Small intestine (tissue), 7 donors: ENCODE measurements around the gene ING4. TPM values are rescaled to one million over a fixed set of nuclear protein-coding genes. Genes with fewer than 3 reads are reported as not detected.

Source experiments
- DNase-seq, 2 donors: peaks; one replicate each; pipeline versions ENCODE4 v3.0.0 to v3.0.0-alpha.2; 2013
- FAIRE-seq: peaks from 2 replicates; lab custom pipeline; 2012; peaks lifted over from hg19 to GRCh38; lab: Jason Lieb, UNC
- H3K27ac ChIP-seq, 3 donors: one replicate each; pipeline ENCODE4 v1.5.1; 2013; ENCODE audit warnings: low read length in 2 of 3, mild to moderate bottlenecking in 2 of 3, control low read depth in 1 of 3, inconsistent platforms in 1 of 3, low read depth in 1 of 3, moderate library complexity in 1 of 3
- H3K27me3 ChIP-seq, 3 donors: one replicate each; pipeline ENCODE4 v1.6.1; 2013; ENCODE audit warnings: low read length in 3 of 3, inconsistent platforms in 1 of 3; ENCODE audit not compliant: control insufficient read depth in 3 of 3, insufficient read depth in 3 of 3
- H3K36me3 ChIP-seq, 3 donors: one replicate each; pipeline ENCODE4 v1.6.1; 2013; ENCODE audit warnings: low read length in 3 of 3, inconsistent platforms in 1 of 3, low read depth in 1 of 3, mild to moderate bottlenecking in 1 of 3, moderate library complexity in 1 of 3; ENCODE audit not compliant: control insufficient read depth in 3 of 3, insufficient read depth in 2 of 3
- H3K4me1 ChIP-seq, 3 donors: one replicate each; pipeline ENCODE4 v1.6.1; 2013; ENCODE audit warnings: low read length in 2 of 3, inconsistent platforms in 1 of 3, low read depth in 1 of 3, mild to moderate bottlenecking in 1 of 3, moderate library complexity in 1 of 3; ENCODE audit not compliant: control insufficient read depth in 3 of 3, insufficient read depth in 2 of 3
- H3K4me3 ChIP-seq, 3 donors: one replicate each; pipeline ENCODE4 v1.5.1; 2013; ENCODE audit warnings: low read length in 3 of 3, control low read depth in 1 of 3, inconsistent platforms in 1 of 3, low read depth in 1 of 3, mild to moderate bottlenecking in 1 of 3, moderate library complexity in 1 of 3
- H3K9me3 ChIP-seq, 2 donors: one replicate each; pipeline ENCODE4 v1.6.1; 2013; ENCODE audit warnings: low read depth in 1 of 2, low read length in 1 of 2; ENCODE audit not compliant: control insufficient read depth in 2 of 2, insufficient read depth in 1 of 2
- WGBS, 3 donors: extraction: QIAGEN DNeasy Blood & Tissue Kit; methylation state at CpG; one replicate each; pipeline ENCODE4 v1.1.7; 2013; 5-methylcytosine and 5-hydroxymethylcytosine counted together
- polyA plus RNA-seq, 4 donors: library from polyadenylated mRNA; stranded (reverse) in 3 of 4; unstranded in 1 of 4; fragments of 200-250 nt in 3 of 4; fragments of 120-200 nt in 1 of 4; gene quantifications; one replicate each; pipeline versions ENCODE4 v1.2.1 to v1.2.3, GENCODE V29; 2013
- donor health status: healthy with polysubstance abuse.
- donor health status: control.
- donor health status: control.
- donor health status: Bipolar disorder and iron deficiency.
- donor health status: healthy.

Gene ING4
- polyA plus RNA-seq, 4 donors: 29.3 to 61.0 (median 30.5) TPM

- no peak for FAIRE-seq
- Histone ChIP-seq H3K27ac (no peak overlapping the region), H3K27me3 (no peaks in the 10 kb centered on the region), H3K4me3 (no peak overlapping the region), H3K4me1 (peaks cover 0 to 37% (median 4%) of the 10 kb centered on the region in 3 donors), H3K36me3 (peaks cover 0 to 23% (median 0%) of the 10 kb centered on the region in 3 donors), H3K9me3 (no peaks in the 10 kb centered on the region)
- DNase-seq: no peak
- WGBS, 3 donors: 46 to 65% (median 59%) methylated on average over 7 of the region's 7 CpGs
Observed at GRCh38 chr12:6627616-6628015, 35.3 kb downstream of the ING4 start.

GRCh38 chr12:6626654-6627283 lies 36.1 kb downstream of the ING4 start:
- no peak for FAIRE-seq
- H3K27ac ChIP-seq: peak overlapping the region; percentile 30 to 58 (median 49)
- WGBS, 3 donors: 39 to 73% (median 57%) methylated on average over 8 of the region's 8 CpGs
- H3K9me3 ChIP-seq: no peaks in the 10 kb centered on the region
- H3K36me3 ChIP-seq: peaks cover 0 to 23% (median 0%) of the 10 kb centered on the region in 3 donors
- no peaks in the 10 kb centered on the region for H3K27me3 ChIP-seq
- DNase-seq: peak; percentile 66 to 80
- H3K4me1 ChIP-seq: peaks cover 0 to 29% (median 2%) of the 10 kb centered on the region in 3 donors
- no peak overlapping the region for H3K4me3 ChIP-seq

GRCh38 chr12:6620885-6621274 lies 42.0 kb downstream of the ING4 start:
- H3K27me3 ChIP-seq: no peaks in the 10 kb centered on the region
- FAIRE-seq (no peak), DNase-seq (no peak)
- no peak overlapping the region for H3K4me3 ChIP-seq
- WGBS, 3 donors: 87 to 97% (median 92%) methylated on average over 29 of the region's 29 CpGs
- no peaks in the 10 kb centered on the region for H3K9me3 ChIP-seq
- H3K27ac ChIP-seq: no peak overlapping the region
- peaks cover 0 to 34% (median 10%) of the 10 kb centered on the region in 3 donors for H3K36me3 ChIP-seq
- peaks cover 0 to 4% (median 0%) of the 10 kb centered on the region in 3 donors for H3K4me1 ChIP-seq

GRCh38 chr12:6620137-6620884 lies 42.6 kb downstream of the ING4 start:
- H3K4me3 ChIP-seq: no peak overlapping the region
- H3K9me3 ChIP-seq: no peaks in the 10 kb centered on the region
- H3K36me3 ChIP-seq: peaks cover 0 to 32% (median 10%) of the 10 kb centered on the region in 3 donors
- peaks cover 0 to 4% (median 0%) of the 10 kb centered on the region in 3 donors for H3K4me1 ChIP-seq
- FAIRE-seq (no peak), DNase-seq (peak in 1 of 2 donors; percentile 83)
- no peaks in the 10 kb centered on the region for H3K27me3 ChIP-seq
- no peak overlapping the region for H3K27ac ChIP-seq
- 55 to 88% (median 72%) methylated on average over 78 to 88 of the region's 88 CpGs for WGBS, 3 donors

GRCh38 chr12:6618483-6619225 lies 44.3 kb downstream of the ING4 start:
- Histone ChIP-seq H3K27ac (no peak overlapping the region), H3K4me1 (peaks cover 0 to 11% (median 0%) of the 10 kb centered on the region in 3 donors), H3K4me3 (no peak overlapping the region), H3K36me3 (peaks cover 0 to 26% (median 10%) of the 10 kb centered on the region in 3 donors), H3K27me3 (no peaks in the 10 kb centered on the region), H3K9me3 (no peaks in the 10 kb centered on the region)
- 65 to 83% (median 76%) methylated on average over 5 of the region's 5 CpGs for WGBS, 3 donors
- FAIRE-seq: no peak
- no peak for DNase-seq

GRCh38 chr12:6615802-6616201 lies 47.1 kb downstream of the ING4 start:
- Histone ChIP-seq H3K4me1 (peaks cover 0 to 36% (median 12%) of the 10 kb centered on the region in 3 donors), H3K4me3 (no peak overlapping the region), H3K36me3 (peaks cover 0 to 17% (median 9%) of the 10 kb centered on the region in 3 donors), H3K27ac (no peak overlapping the region), H3K27me3 (no peaks in the 10 kb centered on the region), H3K9me3 (no peaks in the 10 kb centered on the region)
- WGBS, 3 donors: 51 to 72% (median 60%) methylated on average over 3 of the region's 3 CpGs
- DNase-seq: no peak
- no peak for FAIRE-seq

- Histone ChIP-seq H3K4me1 (peaks cover 0 to 36% (median 12%) of the 10 kb centered on the region in 3 donors), H3K36me3 (peaks cover 0 to 6% (median 0%) of the 10 kb centered on the region in 3 donors), H3K27ac (peak overlapping the region; percentile 80 to 93 (median 85)), H3K4me3 (no peak overlapping the region), H3K27me3 (no peaks in the 10 kb centered on the region), H3K9me3 (no peaks in the 10 kb centered on the region)
- FAIRE-seq: no peak
- DNase-seq: peak; percentile 50 to 51
- 22 to 51% (median 37%) methylated on average over 7 of the region's 7 CpGs for WGBS, 3 donors
Observed at GRCh38 chr12:6614513-6615172, 48.3 kb downstream of the ING4 start.
